Midbrain (tissue), 1 donor: ENCODE results near the gene ZNF281.
"Not testable (repeated sequence)": the region's sequence is repeated elsewhere in the genome, so short reads cannot be mapped to it uniquely, and the experiment has no call there.

ENCODE experiments used
- DNase-seq: peaks from one replicate; lab custom pipeline; 2025; lab: John Stamatoyannopoulos, UW

ZNF281 gene

DNA sequence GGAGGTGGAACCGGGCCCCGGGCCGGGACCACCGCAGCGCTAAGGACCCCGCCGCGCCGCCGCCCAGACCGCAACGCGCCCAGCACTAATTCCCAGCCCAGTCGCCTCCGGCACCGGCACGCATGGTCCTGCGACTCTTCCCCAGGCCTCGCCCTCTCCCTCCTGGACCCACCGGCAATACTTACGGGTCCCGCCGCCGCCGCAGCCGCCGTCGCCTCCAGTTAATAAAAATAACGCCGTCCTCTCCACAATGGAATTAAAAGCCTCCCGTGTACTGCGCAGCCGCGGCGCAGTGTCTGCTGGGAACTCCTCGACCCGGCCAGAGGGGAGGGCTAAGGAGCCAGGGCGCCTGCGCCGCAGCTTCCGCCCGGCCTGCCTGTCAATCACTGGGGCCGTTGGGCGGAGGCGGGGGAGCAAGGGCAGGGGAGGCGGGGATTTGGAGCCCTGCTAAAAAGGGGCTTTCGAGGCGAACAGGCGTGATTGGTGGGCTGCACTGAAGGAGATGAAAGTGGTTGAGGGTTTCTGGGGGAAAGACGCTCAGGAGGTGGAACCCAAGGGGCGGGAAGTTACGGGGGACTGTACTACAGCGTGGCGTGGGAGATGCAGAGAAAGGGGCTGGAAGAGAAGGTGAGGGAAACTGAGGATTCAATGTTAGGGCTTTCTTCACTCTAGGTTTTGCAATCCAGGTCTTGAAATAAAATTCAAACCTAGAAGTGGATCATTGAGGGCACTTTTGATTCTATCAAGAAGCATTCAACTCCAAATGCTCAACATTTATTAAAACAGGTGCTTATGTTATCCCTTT is at the start of gene ZNF281:
ZNF281 (minus strand) TSS at position 276 of the 805 bp plus-strand sequence. CDS start 331 bp downstream, outside the sequence.
- DNase-seq: peak; percentile 95

DNA sequence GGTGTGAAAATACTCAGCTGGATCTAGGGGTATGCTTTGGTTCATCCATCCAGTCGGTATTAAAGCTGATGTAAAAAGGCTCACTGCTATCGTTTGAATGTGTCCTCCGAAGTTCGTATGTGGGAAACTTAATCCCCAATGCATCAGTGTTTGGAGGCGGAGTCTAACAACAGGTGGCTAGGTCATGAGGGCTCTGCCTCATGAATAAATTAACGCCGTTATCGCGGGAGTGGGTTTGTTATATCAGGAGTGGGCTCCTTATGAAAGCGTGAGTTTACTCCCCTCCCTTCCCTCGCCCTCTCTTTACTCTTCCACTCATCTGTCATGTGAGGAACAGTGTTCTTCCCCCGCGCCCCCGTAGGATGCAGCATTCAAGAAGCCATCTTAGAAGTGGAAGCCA is 48.9 kb upstream of the ZNF281 start:
- DNase-seq: no peak

DNA sequence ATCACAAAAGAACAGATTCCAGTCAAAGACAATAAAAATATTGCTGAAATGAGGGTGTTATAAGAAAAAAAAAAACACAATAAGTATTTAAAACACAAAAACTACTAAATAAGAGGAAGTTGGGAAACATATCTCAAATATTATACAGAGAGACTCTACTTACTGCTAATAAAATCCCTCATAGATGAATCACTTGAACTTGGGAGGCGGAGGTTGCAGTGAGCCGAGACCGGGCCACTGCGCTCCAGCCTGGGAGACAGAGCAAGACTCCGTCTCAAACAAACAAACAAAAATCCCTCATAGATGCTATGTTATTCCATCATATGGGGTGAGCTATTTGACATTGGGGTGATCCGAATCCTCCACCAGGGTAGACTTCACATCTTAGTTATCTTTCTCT is 48.0 kb upstream of the ZNF281 start:
- no peak for DNase-seq

DNA sequence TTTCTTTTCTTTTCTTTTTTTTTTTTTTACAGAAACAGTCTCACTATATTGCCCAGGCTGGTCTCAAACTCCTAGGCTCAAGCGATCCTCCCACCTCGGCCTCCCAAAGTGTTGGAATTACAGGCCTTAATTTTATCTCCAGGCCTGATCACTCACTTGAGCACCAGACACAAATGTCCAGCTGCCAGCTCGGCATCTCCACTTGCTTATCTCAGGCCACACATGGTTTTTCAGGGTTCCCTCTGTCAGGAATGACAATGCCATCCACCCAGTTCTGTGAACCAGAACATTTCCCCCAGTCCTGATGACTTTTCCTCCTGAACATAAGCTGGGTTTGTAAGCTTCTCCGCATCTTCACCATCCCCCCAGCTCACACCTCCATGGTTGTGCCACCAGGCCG is 44.6 kb upstream of the ZNF281 start:
- DNase-seq: no peak

DNA sequence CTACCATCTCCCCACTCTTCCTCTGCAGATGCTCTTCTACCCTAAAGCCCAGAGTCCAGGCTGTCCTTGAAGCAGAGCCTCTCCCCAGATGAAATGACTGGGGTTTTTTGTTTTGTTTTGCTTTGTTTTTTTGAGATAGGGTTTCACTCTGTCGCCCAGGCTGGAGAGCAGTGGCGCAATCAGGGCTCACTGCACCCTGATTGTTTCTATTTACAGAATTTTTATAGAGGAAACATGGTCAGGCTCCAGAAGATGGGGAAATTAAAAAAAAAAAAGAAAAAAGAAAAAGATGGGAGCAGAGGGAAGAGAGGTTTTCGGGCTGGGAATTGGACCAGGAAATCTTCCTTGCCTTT is 43.7 kb upstream of the ZNF281 start:
- DNase-seq: no peak

DNA sequence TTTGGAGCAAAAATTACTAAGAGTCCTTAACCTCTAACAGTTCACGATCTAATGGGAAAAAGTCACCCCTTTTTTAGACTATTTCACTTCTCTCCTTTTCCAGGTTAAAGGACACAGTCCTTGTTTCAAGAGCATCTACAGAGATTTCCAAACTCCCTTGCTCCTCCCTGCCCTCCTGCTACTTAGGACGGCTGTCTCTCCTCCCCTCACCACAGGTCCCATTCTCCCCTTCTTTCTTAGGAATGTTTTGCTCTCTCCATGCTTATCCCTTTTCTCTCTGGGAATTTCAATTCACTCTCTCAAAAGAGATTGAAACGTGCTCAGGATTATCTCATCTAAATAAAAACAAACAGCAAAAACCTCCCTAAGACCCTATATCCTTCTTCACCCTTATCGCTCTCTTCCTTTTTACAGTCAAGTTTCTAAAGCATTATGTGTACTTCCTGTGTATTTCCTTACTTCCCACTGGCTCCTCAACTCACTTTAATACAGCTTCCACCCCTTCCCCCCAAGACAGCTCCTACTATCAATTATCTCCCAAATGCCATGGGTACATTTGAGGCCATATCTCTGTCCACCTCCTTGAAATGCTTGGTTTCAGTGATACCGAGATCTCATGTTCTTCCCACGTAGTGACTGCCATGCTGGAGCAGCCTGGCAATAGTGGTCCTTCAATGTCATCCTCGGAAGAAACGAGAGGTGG is 43.2 kb upstream of the ZNF281 start:
- no peak for DNase-seq

DNA sequence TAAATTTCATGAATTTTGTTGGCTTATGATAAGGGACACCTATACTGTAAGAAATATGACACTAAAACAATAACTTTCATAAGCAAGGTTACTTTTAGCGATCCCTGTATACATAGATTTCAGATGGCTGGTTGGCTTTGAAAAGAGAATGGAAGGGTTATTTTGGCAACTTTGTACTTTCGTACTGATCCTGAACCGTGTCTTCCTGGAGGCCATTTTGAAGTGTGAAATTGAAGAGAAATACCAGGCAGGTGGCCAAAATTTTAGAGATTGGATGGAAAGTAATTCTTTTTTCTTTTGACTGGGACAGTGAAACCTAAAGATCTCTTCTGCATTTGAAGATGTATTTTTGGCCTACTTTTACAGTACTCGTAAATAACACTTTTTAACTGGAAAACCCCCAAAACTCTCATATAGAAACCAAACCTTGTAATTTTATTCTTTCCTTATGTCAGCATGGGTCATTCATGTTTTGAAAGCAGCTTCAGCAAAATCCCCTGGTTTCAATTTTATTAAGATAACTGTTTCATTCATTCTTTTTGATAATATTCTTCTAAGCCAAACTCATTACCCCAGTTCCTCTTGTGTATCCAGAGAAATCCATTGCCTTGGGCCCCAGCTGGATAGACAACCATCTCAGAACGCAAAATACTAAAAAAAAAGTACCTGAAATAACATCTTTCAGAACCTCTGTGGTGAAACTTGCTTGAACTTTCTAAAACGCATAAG is 38.4 kb upstream of the ZNF281 start:
- DNase-seq: no peak

GRCh38 chr1:200445213-200445612 is 35.4 kb upstream of the ZNF281 start:
- DNase-seq: no peak

DNA sequence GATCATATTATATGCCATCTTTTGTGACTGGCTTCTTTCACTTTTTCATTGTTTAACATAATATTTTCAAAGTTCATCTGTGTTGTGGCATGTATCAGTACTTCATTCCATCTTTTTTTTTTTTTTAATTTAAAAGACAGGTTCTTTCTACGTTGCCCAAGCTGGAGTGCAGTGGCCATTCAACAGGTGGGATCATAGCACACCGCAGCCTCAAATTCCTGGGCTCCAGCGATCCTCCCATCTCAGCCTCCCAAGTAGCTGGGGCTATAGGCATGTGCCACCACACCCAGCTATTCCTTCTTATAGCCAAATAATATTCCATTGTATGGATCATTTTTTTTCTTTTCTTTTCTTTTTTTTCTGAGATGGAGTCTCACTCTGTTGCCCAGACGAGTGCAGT is 34.6 kb upstream of the ZNF281 start:
- no peak for DNase-seq

DNA sequence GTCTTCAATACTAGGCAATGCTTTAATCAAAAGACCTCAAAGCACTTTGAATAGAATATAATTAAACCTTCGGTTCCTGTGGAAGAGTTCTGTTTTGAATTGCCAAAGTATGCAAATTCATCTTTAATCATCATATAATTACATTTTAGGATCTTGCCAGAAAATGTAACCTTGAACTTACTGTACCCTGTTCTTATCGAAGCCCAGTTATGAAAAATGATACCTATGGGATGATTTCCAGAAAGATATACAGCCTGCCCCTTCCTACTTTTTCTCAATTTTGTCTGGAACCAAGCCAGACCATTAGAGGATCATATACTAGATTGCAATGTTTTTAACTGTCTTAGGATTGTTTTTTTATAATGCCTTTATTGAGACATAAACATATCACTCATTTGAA is 34.0 kb upstream of the ZNF281 start:
- no peak for DNase-seq

GRCh38 chr1:200442537-200443156 is 32.8 kb upstream of the ZNF281 start:
- no peak for DNase-seq

DNA sequence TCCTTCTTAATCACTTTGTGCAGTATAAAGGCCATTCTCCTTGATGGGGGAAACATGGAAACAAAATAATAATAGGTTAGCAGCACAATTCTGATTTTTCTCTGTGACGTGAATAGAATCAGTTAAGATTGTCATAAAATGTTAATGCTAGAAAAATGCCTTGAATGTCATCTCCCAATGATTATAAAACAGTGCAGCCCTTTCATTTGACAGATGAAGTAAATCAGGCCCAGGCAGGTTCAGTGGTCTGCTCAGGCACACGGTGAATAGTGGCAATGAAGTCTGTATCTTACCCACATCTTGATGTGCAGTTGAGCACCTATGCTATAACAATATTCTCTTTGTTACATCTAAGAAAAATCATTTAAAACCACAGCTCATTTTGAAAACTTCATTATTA is 32.2 kb upstream of the ZNF281 start:
- no peak for DNase-seq

- no peak for DNase-seq
These were observed 29.1 kb upstream of the ZNF281 start for GRCh38 chr1:200438911-200439310.

DNA sequence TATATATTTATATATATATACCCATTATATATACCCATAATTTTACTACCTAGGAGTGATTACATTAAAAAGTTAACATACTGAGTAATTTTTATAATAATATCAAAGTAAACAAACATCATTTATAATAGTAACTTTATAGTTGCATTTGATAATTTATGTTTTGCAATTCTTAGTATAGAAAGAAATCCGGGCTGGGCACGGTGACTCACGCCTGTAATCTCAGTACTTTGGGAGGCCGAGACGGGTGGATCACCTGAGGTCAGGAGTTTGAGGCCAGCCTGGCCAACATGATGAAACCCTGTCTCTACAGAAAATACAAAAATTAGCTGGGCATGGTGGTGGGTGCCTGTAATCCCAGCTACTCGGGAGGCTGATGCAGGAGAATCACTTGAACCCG is 28.6 kb upstream of the ZNF281 start:
- not testable (repeated sequence) for DNase-seq

- no peak for DNase-seq
These were observed 27.8 kb upstream of the ZNF281 start for GRCh38 chr1:200437556-200438203.

DNA sequence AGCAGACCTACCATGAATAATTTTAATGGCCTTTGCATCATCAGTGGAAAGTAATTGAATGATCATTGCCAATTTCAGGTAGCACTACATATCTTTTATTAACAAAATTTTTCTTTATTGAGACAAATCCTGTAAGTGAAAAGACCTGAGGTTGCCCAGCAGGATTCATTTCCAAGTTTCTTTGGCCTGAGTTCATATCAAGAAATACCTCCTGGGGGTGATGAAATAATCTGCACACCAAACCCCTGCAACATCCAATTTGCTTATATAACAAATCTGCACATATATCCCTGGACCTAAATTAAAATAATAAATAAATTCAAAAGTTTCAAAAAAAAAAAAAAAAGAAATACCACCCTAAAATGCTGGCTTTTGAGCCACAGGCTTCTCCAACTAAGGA is 27.3 kb upstream of the ZNF281 start:
- DNase-seq: no peak

DNA sequence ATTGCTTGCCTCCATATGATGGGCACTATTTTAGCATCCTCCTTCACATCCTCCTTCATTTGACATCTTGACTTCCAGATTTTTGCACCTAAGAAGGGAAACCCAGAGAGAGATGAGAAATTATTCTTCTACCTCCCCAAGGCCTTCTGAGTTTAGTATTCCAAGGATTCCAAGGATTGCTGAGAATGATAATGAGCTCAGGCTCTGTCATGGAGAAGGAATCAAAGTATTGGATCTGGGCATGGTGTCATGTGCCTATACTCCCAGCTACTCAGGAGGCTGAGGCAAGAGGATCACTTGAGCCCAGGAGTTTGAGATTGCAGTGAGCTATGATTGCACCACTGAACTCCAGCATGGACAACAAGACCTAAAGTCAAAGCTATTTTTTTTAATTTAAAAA is 26.6 kb upstream of the ZNF281 start:
- DNase-seq: no peak

- no peak for DNase-seq
These were observed 25.5 kb upstream of the ZNF281 start for GRCh38 chr1:200435200-200435780.

- DNase-seq: no peak
These were observed 23.8 kb upstream of the ZNF281 start for GRCh38 chr1:200433586-200433985.

- DNase-seq: no peak
These were observed 22.8 kb upstream of the ZNF281 start for GRCh38 chr1:200432586-200432985.

- no peak for DNase-seq
These were observed 19.4 kb upstream of the ZNF281 start for GRCh38 chr1:200429221-200429751.
